Activated naive CD4-positive, alpha-beta T cell treated with anti-CD3 and anti-CD28 coated beads, Interleukin-2, amount 50 U/mL, for 24 hours (primary cell): Measurements from ENCODE around the gene HSPA9.

ENCODE experiments used
- H3K27ac Mint-ChIP-seq: one replicate; pipeline ENCODE4 v1.8.0; 2021; ENCODE audit warnings: mild to moderate bottlenecking, mixed read lengths
- H3K27me3 Mint-ChIP-seq: one replicate; pipeline ENCODE4 v1.8.0; 2021; ENCODE audit warnings: mixed read lengths
- H3K36me3 Mint-ChIP-seq: one replicate; pipeline ENCODE4 v1.8.0; 2021; ENCODE audit warnings: mixed read lengths
- H3K4me1 Mint-ChIP-seq: one replicate; pipeline ENCODE4 v1.8.0; 2021; ENCODE audit warnings: mixed read lengths
- H3K4me3 Mint-ChIP-seq: one replicate; pipeline ENCODE4 v1.8.0; 2021; ENCODE audit warnings: mild to moderate bottlenecking, mixed read lengths
- H3K9me3 Mint-ChIP-seq: one replicate; pipeline ENCODE4 v1.8.0; 2021; ENCODE audit warnings: mixed read lengths

Gene HSPA9

GRCh38 chr5:138577452-138577851, 2.3 kb upstream of the HSPA9 start:
- no peak overlapping the region for H3K4me3 Mint-ChIP-seq
- no peaks in the 10 kb centered on the region for H3K27me3 Mint-ChIP-seq
- H3K27ac Mint-ChIP-seq = no peak overlapping the region

GRCh38 chr5:138574744-138575193, 432 bp downstream of the HSPA9 start:
- H3K27me3 Mint-ChIP-seq = no peaks in the 10 kb centered on the region
- peak overlapping the region; percentile 97 for H3K4me3 Mint-ChIP-seq
- peak overlapping the region; percentile 100 for H3K27ac Mint-ChIP-seq
- H3K4me1 Mint-ChIP-seq = peaks cover 41% of the 10 kb centered on the region
- H3K36me3 Mint-ChIP-seq = peaks cover 17% of the 10 kb centered on the region
- no peaks in the 10 kb centered on the region for H3K9me3 Mint-ChIP-seq

More at GRCh38 chr5:138577452-138577851, 2.3 kb upstream of the HSPA9 start:
- peaks cover 23% of the 10 kb centered on the region for H3K4me1 Mint-ChIP-seq
- H3K9me3 Mint-ChIP-seq = no peaks in the 10 kb centered on the region
- H3K36me3 Mint-ChIP-seq = peaks cover 14% of the 10 kb centered on the region

GRCh38 chr5:138573949-138574670, 1.1 kb downstream of the HSPA9 start:
- peaks cover 18% of the 10 kb centered on the region for H3K36me3 Mint-ChIP-seq
- peak overlapping the region; percentile 97 for H3K4me3 Mint-ChIP-seq
- H3K4me1 Mint-ChIP-seq = peaks cover 42% of the 10 kb centered on the region
- no peaks in the 10 kb centered on the region for H3K9me3 Mint-ChIP-seq
- peak overlapping the region; percentile 100 for H3K27ac Mint-ChIP-seq
- no peaks in the 10 kb centered on the region for H3K27me3 Mint-ChIP-seq

GRCh38 chr5:138573223-138573622, 2.0 kb downstream of the HSPA9 start:
- peaks cover 51% of the 10 kb centered on the region for H3K4me1 Mint-ChIP-seq
- H3K27me3 Mint-ChIP-seq = no peaks in the 10 kb centered on the region
- no peak overlapping the region for H3K27ac Mint-ChIP-seq
- no peaks in the 10 kb centered on the region for H3K9me3 Mint-ChIP-seq
- H3K4me3 Mint-ChIP-seq = peak overlapping the region; percentile 97
- peaks cover 26% of the 10 kb centered on the region for H3K36me3 Mint-ChIP-seq

GRCh38 chr5:138570871-138571270, 4.3 kb downstream of the HSPA9 start:
- peak overlapping the region; percentile 49 for H3K4me3 Mint-ChIP-seq
- peaks cover 67% of the 10 kb centered on the region for H3K4me1 Mint-ChIP-seq
- H3K27ac Mint-ChIP-seq = peak overlapping the region; percentile 55
- peaks cover 39% of the 10 kb centered on the region for H3K36me3 Mint-ChIP-seq
- H3K27me3 Mint-ChIP-seq = no peaks in the 10 kb centered on the region
- no peaks in the 10 kb centered on the region for H3K9me3 Mint-ChIP-seq

GRCh38 chr5:138569782-138570181, 5.4 kb downstream of the HSPA9 start:
- Mint-ChIP-seq H3K4me1 (peaks cover 72% of the 10 kb centered on the region), H3K9me3 (no peaks in the 10 kb centered on the region), H3K36me3 (peaks cover 37% of the 10 kb centered on the region), H3K4me3 (peak overlapping the region; percentile 26), H3K27me3 (no peaks in the 10 kb centered on the region), H3K27ac (peak overlapping the region; percentile 70)

GRCh38 chr5:138568061-138568824, 7.0 kb downstream of the HSPA9 start:
- H3K9me3 Mint-ChIP-seq = no peaks in the 10 kb centered on the region
- peaks cover 31% of the 10 kb centered on the region for H3K36me3 Mint-ChIP-seq
- peak overlapping the region; percentile 76 for H3K27ac Mint-ChIP-seq
- H3K4me1 Mint-ChIP-seq = peaks cover 74% of the 10 kb centered on the region
- H3K27me3 Mint-ChIP-seq = no peaks in the 10 kb centered on the region
- H3K4me3 Mint-ChIP-seq = peak overlapping the region; percentile 59

GRCh38 chr5:138566792-138567191, 8.4 kb downstream of the HSPA9 start:
- H3K36me3 Mint-ChIP-seq = peaks cover 30% of the 10 kb centered on the region
- no peaks in the 10 kb centered on the region for H3K27me3 Mint-ChIP-seq
- peak overlapping the region; percentile 11 for H3K4me3 Mint-ChIP-seq
- peak overlapping the region; percentile 86 for H3K27ac Mint-ChIP-seq
- no peaks in the 10 kb centered on the region for H3K9me3 Mint-ChIP-seq
- peaks cover 72% of the 10 kb centered on the region for H3K4me1 Mint-ChIP-seq

- H3K27ac Mint-ChIP-seq = peak overlapping the region; percentile 64
- H3K4me1 Mint-ChIP-seq = peaks cover 70% of the 10 kb centered on the region
- no peaks in the 10 kb centered on the region for H3K27me3 Mint-ChIP-seq
- peaks cover 35% of the 10 kb centered on the region for H3K36me3 Mint-ChIP-seq
- H3K4me3 Mint-ChIP-seq = peak overlapping the region; percentile 39
- no peaks in the 10 kb centered on the region for H3K9me3 Mint-ChIP-seq
These were observed 9.9 kb downstream of the HSPA9 start for GRCh38 chr5:138565100-138565821.

GRCh38 chr5:138564242-138564641, 11.0 kb downstream of the HSPA9 start:
- Mint-ChIP-seq H3K4me3 (no peak overlapping the region), H3K4me1 (peaks cover 68% of the 10 kb centered on the region), H3K27ac (no peak overlapping the region), H3K9me3 (no peaks in the 10 kb centered on the region), H3K36me3 (peaks cover 36% of the 10 kb centered on the region), H3K27me3 (no peaks in the 10 kb centered on the region)

GRCh38 chr5:138563340-138564118, 11.7 kb downstream of the HSPA9 start:
- Mint-ChIP-seq H3K27me3 (no peaks in the 10 kb centered on the region), H3K4me3 (peak overlapping the region; percentile 53), H3K4me1 (peaks cover 68% of the 10 kb centered on the region), H3K9me3 (no peaks in the 10 kb centered on the region), H3K27ac (peak overlapping the region; percentile 63), H3K36me3 (peaks cover 33% of the 10 kb centered on the region)

- no peaks in the 10 kb centered on the region for H3K9me3 Mint-ChIP-seq
- H3K27me3 Mint-ChIP-seq = no peaks in the 10 kb centered on the region
- no peak overlapping the region for H3K27ac Mint-ChIP-seq
- H3K4me3 Mint-ChIP-seq = no peak overlapping the region
- H3K36me3 Mint-ChIP-seq = peaks cover 30% of the 10 kb centered on the region
- peaks cover 54% of the 10 kb centered on the region for H3K4me1 Mint-ChIP-seq
These were observed 14.2 kb downstream of the HSPA9 start for GRCh38 chr5:138560971-138561370.

- Mint-ChIP-seq H3K4me1 (peaks cover 46% of the 10 kb centered on the region), H3K4me3 (no peak overlapping the region), H3K36me3 (peaks cover 31% of the 10 kb centered on the region), H3K27ac (peak overlapping the region; percentile 12), H3K27me3 (no peaks in the 10 kb centered on the region), H3K9me3 (no peaks in the 10 kb centered on the region)
These were observed 15.3 kb downstream of the HSPA9 start for GRCh38 chr5:138559937-138560336.

GRCh38 chr5:138557677-138558076, 17.5 kb downstream of the HSPA9 start:
- H3K36me3 Mint-ChIP-seq = peaks cover 27% of the 10 kb centered on the region

GRCh38 chr5:138554143-138554542, 21.1 kb downstream of the HSPA9 start:
- Mint-ChIP-seq H3K27me3 (no peaks in the 10 kb centered on the region), H3K4me1 (peaks cover 16% of the 10 kb centered on the region), H3K27ac (no peak overlapping the region), H3K36me3 (peaks cover 20% of the 10 kb centered on the region), H3K9me3 (no peaks in the 10 kb centered on the region), H3K4me3 (no peak overlapping the region)

More at GRCh38 chr5:138557677-138558076, 17.5 kb downstream of the HSPA9 start:
- no peak overlapping the region for H3K27ac Mint-ChIP-seq
- no peaks in the 10 kb centered on the region for H3K27me3 Mint-ChIP-seq
- no peaks in the 10 kb centered on the region for H3K9me3 Mint-ChIP-seq
- no peak overlapping the region for H3K4me3 Mint-ChIP-seq
- peaks cover 29% of the 10 kb centered on the region for H3K4me1 Mint-ChIP-seq
